Tibial nerve (tissue), 4 donors: ENCODE data around the gene NF2. TPM values are rescaled to one million over a fixed set of nuclear protein-coding genes. Genes with fewer than 3 reads are reported as not detected.

Source experiments
- DNase-seq, 2 donors: peaks; one replicate each; pipeline ENCODE4 v3.0.0-alpha.2; 2019; ENCODE audit warnings: low spot score in 2 of 2
- H3K27ac ChIP-seq, 4 donors: fragments of 200-600 bp; sonication (generic) in 3 of 4; one replicate each; pipeline ENCODE4 v1.5.1; 2017 to 2019; ENCODE audit warnings: mild to moderate bottlenecking in 1 of 4
- H3K27me3 ChIP-seq, 2 donors: fragments of 200-600 bp; sonication (generic) in 1 of 2; one replicate each; pipeline versions ENCODE4 v1.5.1 to v1.6.0; 2017 to 2019
- H3K36me3 ChIP-seq, 3 donors: fragments of 200-600 bp; sonication (generic); one replicate each; pipeline ENCODE4 v1.5.1; 2018 to 2019
- H3K4me1 ChIP-seq, 4 donors: fragments of 200-600 bp; sonication (generic) in 3 of 4; one replicate each; pipeline ENCODE4 v1.5.1; 2017 to 2019
- H3K4me3 ChIP-seq, 4 donors: fragments of 200-600 bp; sonication (generic) in 3 of 4; one replicate each; pipeline ENCODE4 v1.5.1; 2017 to 2019; ENCODE audit warnings: mild to moderate bottlenecking in 1 of 4, moderate library complexity in 1 of 4
- H3K9me3 ChIP-seq, 4 donors: fragments of 200-600 bp; sonication (generic) in 3 of 4; one replicate each; pipeline ENCODE4 v1.5.1; 2017 to 2019
- EP300 ChIP-seq, 2 donors: sonication (generic); formaldehyde crosslinking; IDR thresholded peaks; one replicate each; pipeline ENCODE4 v1.6.1; 2017; ENCODE audit warnings: antibody characterized with exemption in 2 of 2, mild to moderate bottlenecking in 1 of 2
- POLR2A ChIP-seq, 2 donors: fragments of 450-650 bp; IDR thresholded peaks; one replicate each; pipeline ENCODE4 v1.6.1; 2017; ENCODE audit warnings: antibody characterized with exemption in 2 of 2, mild to moderate bottlenecking in 2 of 2, moderate library complexity in 2 of 2
- WGBS, 2 donors: methylation state at CpG; one replicate each; pipeline ENCODE4 v1.1.5; 2018; 5-methylcytosine and 5-hydroxymethylcytosine counted together
- total RNA-seq, 4 donors: library from RNA; depleted of rRNA; stranded (reverse); fragments of >200 nt; gene quantifications; one replicate each; pipeline ENCODE4 v1.1.0, GENCODE V29; 2016
- TF ChIP-seq, protein P1 (sequence below), 5 experiments: fragments of 200-600 bp in 3 of 5; fragments of 450-650 bp in 2 of 5; sonication (generic) in 3 of 5; IDR thresholded peaks; one replicate each; pipeline ENCODE4 v1.5.1; 2016 to 2019; ENCODE audit warnings: antibody characterized with exemption in 5 of 5, mild to moderate bottlenecking in 3 of 5, moderate library complexity in 2 of 5

Gene NF2
- total RNA-seq, 4 donors from 2014 or later, result 24.9 to 39.0 (median 28.8) TPM

- Histone ChIP-seq H3K9me3 (no peaks in the 10 kb centered on the region), H3K4me1 (peaks cover 0 to 5% (median 0%) of the 10 kb centered on the region in 4 donors), H3K27me3 (peaks cover 0 to 6% of the 10 kb centered on the region in 2 donors), H3K36me3 (peaks cover 0 to 34% (median 0%) of the 10 kb centered on the region in 3 donors), H3K27ac (no peak overlapping the region), H3K4me3 (no peak overlapping the region)
- 8 to 13% methylated on average over 15 to 17 of the region's 17 CpGs for WGBS, 2 donors
- TF ChIP-seq, protein P1, sequence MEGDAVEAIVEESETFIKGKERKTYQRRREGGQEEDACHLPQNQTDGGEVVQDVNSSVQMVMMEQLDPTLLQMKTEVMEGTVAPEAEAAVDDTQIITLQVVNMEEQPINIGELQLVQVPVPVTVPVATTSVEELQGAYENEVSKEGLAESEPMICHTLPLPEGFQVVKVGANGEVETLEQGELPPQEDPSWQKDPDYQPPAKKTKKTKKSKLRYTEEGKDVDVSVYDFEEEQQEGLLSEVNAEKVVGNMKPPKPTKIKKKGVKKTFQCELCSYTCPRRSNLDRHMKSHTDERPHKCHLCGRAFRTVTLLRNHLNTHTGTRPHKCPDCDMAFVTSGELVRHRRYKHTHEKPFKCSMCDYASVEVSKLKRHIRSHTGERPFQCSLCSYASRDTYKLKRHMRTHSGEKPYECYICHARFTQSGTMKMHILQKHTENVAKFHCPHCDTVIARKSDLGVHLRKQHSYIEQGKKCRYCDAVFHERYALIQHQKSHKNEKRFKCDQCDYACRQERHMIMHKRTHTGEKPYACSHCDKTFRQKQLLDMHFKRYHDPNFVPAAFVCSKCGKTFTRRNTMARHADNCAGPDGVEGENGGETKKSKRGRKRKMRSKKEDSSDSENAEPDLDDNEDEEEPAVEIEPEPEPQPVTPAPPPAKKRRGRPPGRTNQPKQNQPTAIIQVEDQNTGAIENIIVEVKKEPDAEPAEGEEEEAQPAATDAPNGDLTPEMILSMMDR (IDR thresholded peaks at IDR 0.05), result peak in 2 of 5 experiments; percentile 21
- TF ChIP-seq EP300 (IDR thresholded peaks at IDR 0.05) (no peak), POLR2A (IDR thresholded peaks at IDR 0.05) (no peak)
- peak in 1 of 2 donors; percentile 27 for DNase-seq
Measured at GRCh38 chr22:29727131-29727523, 123.7 kb downstream of the NF2 start.

DNA sequence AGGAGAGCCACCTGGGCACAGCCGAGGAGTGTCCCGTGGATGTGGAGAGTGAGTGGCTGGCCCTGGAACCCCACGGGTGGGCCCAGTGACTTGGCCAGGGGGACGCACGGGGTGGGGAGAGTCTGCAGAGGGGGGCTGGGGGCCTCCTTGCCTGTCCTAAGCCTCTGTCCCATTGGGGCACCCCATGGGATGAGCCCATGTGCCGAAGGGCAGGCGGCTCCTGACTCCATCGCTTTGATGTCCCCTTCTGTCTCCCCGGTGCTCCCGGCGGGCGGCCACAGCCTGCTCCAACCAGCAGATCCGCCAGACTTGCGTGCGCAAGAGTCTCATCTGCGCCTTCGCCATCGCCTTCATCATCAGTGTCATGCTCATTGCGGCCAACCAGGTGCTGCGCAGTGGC, 125.7 kb downstream of the NF2 start:
- no peaks in the 10 kb centered on the region for H3K9me3 ChIP-seq
- H3K4me1 ChIP-seq, result peaks cover 0 to 5% (median 0%) of the 10 kb centered on the region in 4 donors
- H3K4me3 ChIP-seq, result no peak overlapping the region
- H3K27me3 ChIP-seq, result no peaks in the 10 kb centered on the region
- no peak for DNase-seq
- H3K27ac ChIP-seq, result no peak overlapping the region
- WGBS, 2 donors, result 86 to 95% methylated on average over 16 to 18 of the region's 20 CpGs
- TF ChIP-seq POLR2A (IDR thresholded peaks at IDR 0.05) (no peak), EP300 (IDR thresholded peaks at IDR 0.05) (no peak)
- TF ChIP-seq, protein P1 (IDR thresholded peaks at IDR 0.05), result no peak
- H3K36me3 ChIP-seq, result peaks cover 0 to 54% (median 0%) of the 10 kb centered on the region in 3 donors

DNA sequence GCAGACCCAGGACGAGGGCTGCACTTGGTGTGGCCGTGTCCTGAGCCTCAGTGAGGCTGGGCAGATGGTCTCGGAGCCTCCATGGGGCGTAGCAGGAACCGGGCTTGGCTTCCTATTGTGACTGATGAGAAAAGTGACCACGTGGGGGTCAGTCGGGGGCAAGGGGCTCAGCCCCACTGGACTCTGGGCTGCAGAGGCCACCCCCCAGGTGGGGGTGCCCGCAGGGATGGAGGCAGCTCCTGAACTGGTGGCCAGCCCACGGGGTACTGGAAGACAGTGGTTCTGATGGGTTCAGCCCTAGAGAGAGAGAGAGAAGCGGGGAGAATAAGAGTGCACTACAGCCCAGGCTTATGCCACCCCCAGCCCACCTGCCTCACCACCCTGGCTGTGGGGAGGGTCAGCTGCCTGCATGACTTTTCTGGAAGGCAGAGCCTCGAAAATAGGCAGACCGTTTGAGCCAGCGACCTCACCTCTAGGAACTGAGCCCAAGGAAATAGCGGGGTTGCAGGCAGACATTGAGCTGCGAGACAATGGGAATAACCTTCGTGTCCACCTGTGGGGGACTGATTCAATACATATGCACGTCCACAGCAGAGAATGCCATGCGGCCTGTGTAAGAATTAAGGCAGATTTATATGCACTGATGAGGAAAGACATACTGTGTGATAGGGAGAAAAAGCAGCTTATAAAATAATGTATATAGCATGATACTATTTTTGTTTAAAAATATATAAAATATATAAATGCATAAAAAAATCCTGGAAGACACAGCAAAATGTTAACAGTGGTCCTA, 127.8 kb downstream of the NF2 start:
- WGBS, 2 donors, result 82 to 83% methylated on average over 18 of the region's 18 CpGs
- H3K27ac ChIP-seq, result no peak overlapping the region
- H3K4me1 ChIP-seq, result peaks cover 0 to 5% (median 0%) of the 10 kb centered on the region in 4 donors
- no peak for DNase-seq
- H3K27me3 ChIP-seq, result no peaks in the 10 kb centered on the region
- TF ChIP-seq EP300 (IDR thresholded peaks at IDR 0.05), result no peak
- TF ChIP-seq, protein P1 (IDR thresholded peaks at IDR 0.05), result no peak
- TF ChIP-seq POLR2A (IDR thresholded peaks at IDR 0.05), result no peak
- no peaks in the 10 kb centered on the region for H3K9me3 ChIP-seq
- peaks cover 0 to 73% (median 0%) of the 10 kb centered on the region in 3 donors for H3K36me3 ChIP-seq
- H3K4me3 ChIP-seq, result no peak overlapping the region

GRCh38 chr22:29732883-29733282, 129.4 kb downstream of the NF2 start:
- H3K9me3 ChIP-seq, result no peaks in the 10 kb centered on the region
- WGBS, 2 donors, result 85 to 86% methylated on average over 5 to 6 of the region's 6 CpGs
- no peak overlapping the region for H3K27ac ChIP-seq
- TF ChIP-seq POLR2A (IDR thresholded peaks at IDR 0.05) (no peak), EP300 (IDR thresholded peaks at IDR 0.05) (no peak)
- TF ChIP-seq, protein P1 (IDR thresholded peaks at IDR 0.05), result no peak
- peaks cover 0 to 86% (median 0%) of the 10 kb centered on the region in 3 donors for H3K36me3 ChIP-seq
- no peak overlapping the region for H3K4me3 ChIP-seq
- no peak for DNase-seq
- no peaks in the 10 kb centered on the region for H3K27me3 ChIP-seq
- no peaks in the 10 kb centered on the region for H3K4me1 ChIP-seq
